H9 (cell line): Measurements from ENCODE around the gene CHD9NB. TPM values are rescaled to one million over a fixed set of nuclear protein-coding genes. Genes with fewer than 3 reads are reported as not detected.

Experiments
- DNase-seq: peaks from one replicate; pipeline ENCODE4 v3.0.0-alpha.2; 2017
- H2AFZ ChIP-seq: one replicate; pipeline ENCODE4 v1.6.1; 2013; ENCODE audit warnings: mild to moderate bottlenecking, low read length, control low read depth, moderate library complexity
- H2AK5ac ChIP-seq: 2 replicates; pipeline ENCODE4 v1.6.1; 2013; ENCODE audit warnings: low read length, control low read depth, mixed read lengths; ENCODE audit not compliant: insufficient read length
- H2BK120ac ChIP-seq: one replicate; pipeline ENCODE4 v1.6.1; 2013; ENCODE audit warnings: low read depth, mild to moderate bottlenecking, low read length, control low read depth, inconsistent platforms; ENCODE audit not compliant: poor library complexity, severe bottlenecking
- H2BK12ac ChIP-seq: 2 replicates; pipeline ENCODE4 v1.6.1; 2013; ENCODE audit warnings: low read length, control low read depth, mixed read lengths, low read depth; ENCODE audit not compliant: insufficient read length
- H2BK15ac ChIP-seq: 2 replicates; pipeline ENCODE4 v1.6.1; 2013; ENCODE audit warnings: low read depth, low read length, control low read depth
- H2BK20ac ChIP-seq: one replicate; pipeline ENCODE4 v1.6.1; 2013; ENCODE audit warnings: low read depth, mild to moderate bottlenecking, low read length, control low read depth, inconsistent platforms; ENCODE audit not compliant: poor library complexity, severe bottlenecking
- H2BK5ac ChIP-seq: 2 replicates; pipeline ENCODE4 v1.6.1; 2013; ENCODE audit warnings: low read length, control low read depth, mixed read lengths; ENCODE audit not compliant: insufficient read length
- H3K14ac ChIP-seq: 2 replicates; pipeline ENCODE4 v1.6.1; 2013; ENCODE audit warnings: low read length, control low read depth; ENCODE audit not compliant: insufficient read depth
- H3K18ac ChIP-seq: 2 replicates; pipeline ENCODE4 v1.6.1; 2013; ENCODE audit warnings: low read depth, mild to moderate bottlenecking, mixed read lengths, low read length, control low read depth; ENCODE audit not compliant: insufficient read length
- H3K23ac ChIP-seq: 2 replicates; pipeline ENCODE4 v1.6.1; 2013; ENCODE audit warnings: low read length, control low read depth, mixed read lengths, low read depth; ENCODE audit not compliant: insufficient read length
- H3K23me2 ChIP-seq: 2 replicates; pipeline ENCODE4 v1.6.1; 2013; ENCODE audit warnings: low read depth, mild to moderate bottlenecking, mixed read lengths, low read length, control low read depth; ENCODE audit not compliant: insufficient read length, poor library complexity, severe bottlenecking
- H3K27ac ChIP-seq: 2 replicates; pipeline ENCODE4 v1.5.1; 2013; ENCODE audit warnings: low read length, control low read depth, mixed read lengths, low read depth; ENCODE audit not compliant: insufficient read length
- H3K27me3 ChIP-seq: 2 replicates; pipeline ENCODE4 v1.6.1; 2013; ENCODE audit warnings: low read length, control low read depth, inconsistent platforms; ENCODE audit not compliant: insufficient read depth
- H3K4ac ChIP-seq: 2 replicates; pipeline ENCODE4 v1.6.1; 2013; ENCODE audit warnings: low read depth, mild to moderate bottlenecking, control low read depth, inconsistent platforms, low read length, moderate library complexity
- H3K4me1 ChIP-seq: 2 replicates; pipeline ENCODE4 v1.6.1; 2013; ENCODE audit warnings: low read length, control low read depth, inconsistent platforms; ENCODE audit not compliant: insufficient read depth
- H3K4me2 ChIP-seq: 2 replicates; pipeline ENCODE4 v1.6.1; 2013; ENCODE audit warnings: low read length, control low read depth, mixed read lengths; ENCODE audit not compliant: insufficient read length, insufficient read depth
- H3K56ac ChIP-seq: 2 replicates; pipeline ENCODE4 v1.6.1; 2013; ENCODE audit warnings: low read depth, mild to moderate bottlenecking, mixed read lengths, low read length, control low read depth; ENCODE audit not compliant: insufficient read length
- H3K79me1 ChIP-seq: 2 replicates; pipeline ENCODE4 v1.6.1; 2013; ENCODE audit warnings: low read depth, mild to moderate bottlenecking, moderate library complexity, low read length, control low read depth, inconsistent platforms; ENCODE audit not compliant: insufficient read depth, poor library complexity, severe bottlenecking
- H3K79me2 ChIP-seq: 2 replicates; pipeline ENCODE4 v1.6.1; 2013; ENCODE audit warnings: low read length, control low read depth, inconsistent platforms; ENCODE audit not compliant: insufficient read depth
- H3K9ac ChIP-seq: 2 replicates; pipeline ENCODE4 v1.6.1; 2013; ENCODE audit warnings: low read length, control low read depth, mixed read lengths; ENCODE audit not compliant: insufficient read length; ENCODE audit errors: extremely low read depth
- H3K9me3 ChIP-seq: one replicate; pipeline ENCODE4 v1.6.1; 2013; ENCODE audit warnings: low read depth, low read length, inconsistent platforms; ENCODE audit not compliant: control insufficient read depth
- H3T11ph ChIP-seq: one replicate; pipeline ENCODE4 v1.6.1; 2013; ENCODE audit warnings: mild to moderate bottlenecking, low read length, control low read depth, inconsistent platforms
- H4K20me1 ChIP-seq: one replicate; pipeline ENCODE4 v1.6.1; 2013; ENCODE audit not compliant: control insufficient read depth, insufficient read length, insufficient read depth
- H4K5ac ChIP-seq: 2 replicates; pipeline ENCODE4 v1.6.1; 2013; ENCODE audit warnings: low read depth, mild to moderate bottlenecking, mixed read lengths, low read length, control low read depth; ENCODE audit not compliant: insufficient read length
- H4K8ac ChIP-seq: replicated peaks from 2 replicates; pipeline ENCODE4 v1.6.1; 2013; ENCODE audit warnings: low read length, control low read depth, mixed read lengths, low read depth; ENCODE audit not compliant: insufficient read length
- H4K91ac ChIP-seq: 2 replicates; pipeline ENCODE4 v1.6.1; 2013; ENCODE audit warnings: low read depth, mild to moderate bottlenecking, moderate library complexity, mixed read lengths, low read length, control low read depth; ENCODE audit not compliant: insufficient read length
- H3K27ac Mint-ChIP-seq, 3 experiments: 2 replicates in 2 of 3; 3 replicates in 1 of 3; pipeline ENCODE4 v1.8.0; 2020 to 2021; ENCODE audit warnings: mixed read lengths in 3 of 3, mild to moderate bottlenecking in 1 of 3, moderate library complexity in 1 of 3
- H3K27me3 Mint-ChIP-seq: 2 replicates; pipeline ENCODE4 v1.8.0; 2021; ENCODE audit warnings: low read depth, mild to moderate bottlenecking, moderate library complexity, mixed read lengths
- H3K36me3 Mint-ChIP-seq, 3 experiments: 2 replicates in 2 of 3; 3 replicates in 1 of 3; pipeline ENCODE4 v1.8.0; 2020 to 2021; ENCODE audit warnings: low read depth in 3 of 3, mixed read lengths in 3 of 3; ENCODE audit not compliant: insufficient read depth in 1 of 3
- H3K4me1 Mint-ChIP-seq, 2 experiments: 2 replicates each; pipeline ENCODE4 v1.8.0; 2020; ENCODE audit warnings: mixed read lengths in 2 of 2
- H3K4me3 Mint-ChIP-seq, 2 experiments: 2 replicates in 1 of 2; 3 replicates in 1 of 2; pipeline ENCODE4 v1.8.0; 2020 to 2021; ENCODE audit warnings: mild to moderate bottlenecking in 2 of 2, mixed read lengths in 2 of 2, moderate library complexity in 1 of 2
- H3K9me3 Mint-ChIP-seq, 2 experiments: 2 replicates in 1 of 2; 3 replicates in 1 of 2; pipeline ENCODE4 v1.8.0; 2020; ENCODE audit warnings: mild to moderate bottlenecking in 2 of 2, mixed read lengths in 2 of 2, moderate library complexity in 1 of 2
- WGBS: extraction: QIAGEN DNeasy Blood & Tissue Kit; methylation state at CpG from one replicate; pipeline ENCODE4 v1.1.7; 2013; ENCODE audit warnings: missing lambda C conversion rate, low lambda C conversion rate, mixed read lengths; ENCODE audit not compliant: insufficient read length; ENCODE audit errors: extremely low coverage; 5-methylcytosine and 5-hydroxymethylcytosine counted together
- total RNA-seq: library from RNA; stranded (reverse); gene quantifications from 2 replicates; pipeline ENCODE4 v1.2.1, GENCODE V29; 2021
- TF ChIP-seq, protein P1 (sequence below): fragments of 200-600 bp; sonication (generic); conservative IDR thresholded peaks from 3 replicates; pipeline ENCODE4 v1.8.0; 2021; ENCODE audit warnings: antibody characterized with exemption, mild to moderate bottlenecking

The CHD9NB gene
- total RNA-seq, 1 experiment from 2014 or later = 3.3 TPM

DNA sequence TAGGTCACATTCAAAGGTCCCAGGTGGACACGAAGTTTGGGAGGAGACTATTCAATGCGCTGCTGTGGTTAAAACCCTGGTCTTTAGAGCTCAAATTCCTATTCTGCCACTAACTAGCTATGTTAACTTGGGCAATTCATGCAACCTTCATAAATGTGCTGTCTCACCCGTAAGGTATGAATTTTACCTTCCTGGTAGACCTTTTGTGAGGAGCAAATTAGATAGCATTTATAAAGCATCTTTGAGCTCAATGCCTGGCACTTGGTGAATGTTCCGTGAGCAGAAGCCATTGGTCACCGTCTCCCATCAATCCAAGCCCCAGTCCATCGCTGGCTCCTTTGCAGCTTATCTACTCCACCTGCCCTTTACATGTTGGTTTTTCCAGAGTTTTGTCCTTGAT is 16.6 kb downstream of the CHD9NB start:
- WGBS = no CpG with 5 or more reads among the region's 6 CpGs
- no peaks in the 10 kb centered on the region for H4K20me1 ChIP-seq
- peaks cover 17% of the 10 kb centered on the region for H3K9me3 ChIP-seq
- no peak overlapping the region for H2AK5ac ChIP-seq
- H2BK20ac ChIP-seq = no peak overlapping the region
- no peak overlapping the region for H2BK5ac ChIP-seq
- no peak overlapping the region for H3K23ac ChIP-seq
- H3K4ac ChIP-seq = no peak overlapping the region
- no peak overlapping the region for H4K8ac ChIP-seq
- Mint-ChIP-seq H3K36me3 (peaks cover 23 to 38% (median 33%) of the 10 kb centered on the region in 3 experiments), H3K9me3 (peaks cover 32 to 35% of the 10 kb centered on the region in 2 experiments), H3K27ac (no peak overlapping the region), H3K27me3 (peaks cover 3% of the 10 kb centered on the region; the same call in 1 of the 2 replicates), H3K4me3 (no peak overlapping the region), H3K4me1 (peaks cover 41 to 47% of the 10 kb centered on the region in 2 experiments)
- no peaks in the 10 kb centered on the region for H3K79me2 ChIP-seq
- no peak overlapping the region for H4K5ac ChIP-seq
- H3K14ac ChIP-seq = no peak overlapping the region
- H2AFZ ChIP-seq = no peak overlapping the region
- H2BK15ac ChIP-seq = no peak overlapping the region
- H2BK120ac ChIP-seq = no peak overlapping the region
- H3K4me1 ChIP-seq = peaks cover 4% of the 10 kb centered on the region
- H2BK12ac ChIP-seq = no peak overlapping the region
- no peak overlapping the region for H3T11ph ChIP-seq
- no peak overlapping the region for H3K9ac ChIP-seq
- H3K56ac ChIP-seq = no peak overlapping the region
- no peaks in the 10 kb centered on the region for H3K27me3 ChIP-seq
- H3K18ac ChIP-seq = no peak overlapping the region
- H4K91ac ChIP-seq = no peak overlapping the region
- no peaks in the 10 kb centered on the region for H3K23me2 ChIP-seq
- TF ChIP-seq, protein P1, sequence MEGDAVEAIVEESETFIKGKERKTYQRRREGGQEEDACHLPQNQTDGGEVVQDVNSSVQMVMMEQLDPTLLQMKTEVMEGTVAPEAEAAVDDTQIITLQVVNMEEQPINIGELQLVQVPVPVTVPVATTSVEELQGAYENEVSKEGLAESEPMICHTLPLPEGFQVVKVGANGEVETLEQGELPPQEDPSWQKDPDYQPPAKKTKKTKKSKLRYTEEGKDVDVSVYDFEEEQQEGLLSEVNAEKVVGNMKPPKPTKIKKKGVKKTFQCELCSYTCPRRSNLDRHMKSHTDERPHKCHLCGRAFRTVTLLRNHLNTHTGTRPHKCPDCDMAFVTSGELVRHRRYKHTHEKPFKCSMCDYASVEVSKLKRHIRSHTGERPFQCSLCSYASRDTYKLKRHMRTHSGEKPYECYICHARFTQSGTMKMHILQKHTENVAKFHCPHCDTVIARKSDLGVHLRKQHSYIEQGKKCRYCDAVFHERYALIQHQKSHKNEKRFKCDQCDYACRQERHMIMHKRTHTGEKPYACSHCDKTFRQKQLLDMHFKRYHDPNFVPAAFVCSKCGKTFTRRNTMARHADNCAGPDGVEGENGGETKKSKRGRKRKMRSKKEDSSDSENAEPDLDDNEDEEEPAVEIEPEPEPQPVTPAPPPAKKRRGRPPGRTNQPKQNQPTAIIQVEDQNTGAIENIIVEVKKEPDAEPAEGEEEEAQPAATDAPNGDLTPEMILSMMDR = no peak
- no peak overlapping the region for H3K4me2 ChIP-seq
- no peaks in the 10 kb centered on the region for H3K79me1 ChIP-seq
- no peak for DNase-seq
- no peak overlapping the region for H3K27ac ChIP-seq
